ENCODE results near the gene IGSF21. TPM values are rescaled to one million over a fixed set of nuclear protein-coding genes. Genes with fewer than 3 reads are reported as not detected.
"Not testable (repeated sequence)": the region's sequence is repeated elsewhere in the genome, so short reads cannot be mapped to it uniquely, and the experiment has no call there.

Gene IGSF21
- total RNA-seq, 4 donors from 2014 or later: 0.68 to 3.5 (median 1.3) TPM

GRCh38 chr1:18157968-18158367, 50.4 kb downstream of the IGSF21 start:
- no peak for TF ChIP-seq CTCF (IDR thresholded peaks at IDR 0.05)
- TF ChIP-seq POLR2A (IDR thresholded peaks at IDR 0.05): no peak
- TF ChIP-seq POLR2AphosphoS5 (IDR thresholded peaks at IDR 0.05): no peak
- no peak for TF ChIP-seq EP300 (IDR thresholded peaks at IDR 0.05)
- WGBS: 81% methylated on average over 6 of the region's 7 CpGs

GRCh38 chr1:18158714-18159113, 51.1 kb downstream of the IGSF21 start:
- Histone ChIP-seq H3K9me3 (no peaks in the 10 kb centered on the region), H3K4me1 (peaks cover 5% of the 10 kb centered on the region), H3K27me3 (peaks cover 22% of the 10 kb centered on the region), H3K4me3 (no peak overlapping the region), H3K27ac (no peak overlapping the region), H3K36me3 (no peaks in the 10 kb centered on the region)
- WGBS: 54% methylated on average over 5 of the region's 5 CpGs
- DNase-seq (ENCODE audit: low spot score in 2 of 2): no peak
- TF ChIP-seq POLR2A (IDR thresholded peaks at IDR 0.05) (no peak), EP300 (IDR thresholded peaks at IDR 0.05) (no peak), POLR2AphosphoS5 (IDR thresholded peaks at IDR 0.05) (no peak), CTCF (IDR thresholded peaks at IDR 0.05) (no peak)

More at GRCh38 chr1:18157968-18158367, 50.4 kb downstream of the IGSF21 start:
- peaks cover 28% of the 10 kb centered on the region for H3K27me3 ChIP-seq
- H3K9me3 ChIP-seq: no peaks in the 10 kb centered on the region
- peaks cover 5% of the 10 kb centered on the region for H3K4me1 ChIP-seq
- no peak for DNase-seq (ENCODE audit: low spot score in 2 of 2)
- no peaks in the 10 kb centered on the region for H3K36me3 ChIP-seq
- no peak overlapping the region for H3K4me3 ChIP-seq
- H3K27ac ChIP-seq: no peak overlapping the region

GRCh38 chr1:18160290-18160942, 52.8 kb downstream of the IGSF21 start:
- Histone ChIP-seq H3K4me1 (peaks cover 11% of the 10 kb centered on the region), H3K27ac (no peak overlapping the region), H3K36me3 (no peaks in the 10 kb centered on the region), H3K4me3 (no peak overlapping the region), H3K27me3 (peaks cover 19% of the 10 kb centered on the region), H3K9me3 (no peaks in the 10 kb centered on the region)
- WGBS: 68% methylated on average over 12 of the region's 13 CpGs
- no peak for TF ChIP-seq POLR2A (IDR thresholded peaks at IDR 0.05)
- no peak for TF ChIP-seq EP300 (IDR thresholded peaks at IDR 0.05)
- no peak for TF ChIP-seq CTCF (IDR thresholded peaks at IDR 0.05)
- TF ChIP-seq POLR2AphosphoS5 (IDR thresholded peaks at IDR 0.05): no peak
- peak in 1 of 2 donors; percentile 68 for DNase-seq (ENCODE audit: low spot score in 2 of 2)

GRCh38 chr1:18161690-18162089, 54.1 kb downstream of the IGSF21 start:
- H3K27me3 ChIP-seq: peaks cover 12% of the 10 kb centered on the region
- H3K36me3 ChIP-seq: no peaks in the 10 kb centered on the region
- H3K4me1 ChIP-seq: peaks cover 24% of the 10 kb centered on the region
- no peak for TF ChIP-seq POLR2AphosphoS5 (IDR thresholded peaks at IDR 0.05)
- no peak for TF ChIP-seq CTCF (IDR thresholded peaks at IDR 0.05)
- TF ChIP-seq EP300 (IDR thresholded peaks at IDR 0.05): no peak
- TF ChIP-seq POLR2A (IDR thresholded peaks at IDR 0.05): no peak
- DNase-seq (ENCODE audit: low spot score in 2 of 2): no peak
- 71% methylated on average over 6 of the region's 6 CpGs for WGBS
- H3K27ac ChIP-seq: no peak overlapping the region
- H3K4me3 ChIP-seq: no peak overlapping the region
- H3K9me3 ChIP-seq: no peaks in the 10 kb centered on the region

- not testable (repeated sequence) for H3K9me3 ChIP-seq
Observed at GRCh38 chr1:18165640-18166039, 58.0 kb downstream of the IGSF21 start.

GRCh38 chr1:18166341-18166740, 58.7 kb downstream of the IGSF21 start:
- H3K4me1 ChIP-seq: peaks cover 22% of the 10 kb centered on the region
- WGBS: 61% methylated on average over 13 of the region's 13 CpGs
- H3K36me3 ChIP-seq: no peaks in the 10 kb centered on the region
- no peak for DNase-seq (ENCODE audit: low spot score in 2 of 2)
- H3K4me3 ChIP-seq: no peak overlapping the region
- peaks cover 43% of the 10 kb centered on the region for H3K27me3 ChIP-seq
- H3K27ac ChIP-seq: no peak overlapping the region
- H3K9me3 ChIP-seq: no peaks in the 10 kb centered on the region
- TF ChIP-seq POLR2A (IDR thresholded peaks at IDR 0.05): no peak
- no peak for TF ChIP-seq POLR2AphosphoS5 (IDR thresholded peaks at IDR 0.05)
- no peak for TF ChIP-seq EP300 (IDR thresholded peaks at IDR 0.05)
- TF ChIP-seq CTCF (IDR thresholded peaks at IDR 0.05): no peak

More at GRCh38 chr1:18165640-18166039, 58.0 kb downstream of the IGSF21 start:
- not testable (repeated sequence) for H3K27ac ChIP-seq; DNase-seq (ENCODE audit: low spot score in 2 of 2); H3K36me3 ChIP-seq; H3K4me3 ChIP-seq
- peaks cover 36% of the 10 kb centered on the region for H3K27me3 ChIP-seq
- peaks cover 22% of the 10 kb centered on the region for H3K4me1 ChIP-seq
- 37% methylated on average over 2 of the region's 2 CpGs for WGBS

All from suprapubic skin (tissue), 4 donors.